HG03064 (cell line): Measurements from ENCODE around the gene STX2.

Experiments
- ATAC-seq: cut with Tn5 transposase; IDR thresholded peaks from one replicate; pipeline ENCODE4 v1.9.1; 2021; ENCODE audit warnings: low read depth; ENCODE audit not compliant: unreplicated experiment

STX2 gene

GRCh38 chr12:130831876-130832405 lies 7.1 kb downstream of the STX2 start:
- no peak for ATAC-seq

- no peak for ATAC-seq
Measured at GRCh38 chr12:130831246-130831645, 7.8 kb downstream of the STX2 start.

DNA sequence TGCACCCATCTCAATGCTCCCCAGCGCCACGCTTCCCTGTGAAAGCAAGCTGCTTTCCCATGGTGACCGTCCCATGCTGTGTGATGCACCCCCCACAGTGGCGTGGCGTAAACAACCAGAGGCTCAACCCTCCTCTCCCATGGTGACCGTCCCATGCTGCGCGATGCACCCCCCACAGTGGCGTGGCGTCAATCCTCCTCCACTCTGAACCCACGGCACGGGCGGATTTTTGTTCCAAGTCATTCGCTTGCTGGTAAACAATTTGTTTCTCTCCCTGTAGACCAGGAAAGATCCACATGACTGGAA lies 8.9 kb downstream of the STX2 start:
- no peak for ATAC-seq

DNA sequence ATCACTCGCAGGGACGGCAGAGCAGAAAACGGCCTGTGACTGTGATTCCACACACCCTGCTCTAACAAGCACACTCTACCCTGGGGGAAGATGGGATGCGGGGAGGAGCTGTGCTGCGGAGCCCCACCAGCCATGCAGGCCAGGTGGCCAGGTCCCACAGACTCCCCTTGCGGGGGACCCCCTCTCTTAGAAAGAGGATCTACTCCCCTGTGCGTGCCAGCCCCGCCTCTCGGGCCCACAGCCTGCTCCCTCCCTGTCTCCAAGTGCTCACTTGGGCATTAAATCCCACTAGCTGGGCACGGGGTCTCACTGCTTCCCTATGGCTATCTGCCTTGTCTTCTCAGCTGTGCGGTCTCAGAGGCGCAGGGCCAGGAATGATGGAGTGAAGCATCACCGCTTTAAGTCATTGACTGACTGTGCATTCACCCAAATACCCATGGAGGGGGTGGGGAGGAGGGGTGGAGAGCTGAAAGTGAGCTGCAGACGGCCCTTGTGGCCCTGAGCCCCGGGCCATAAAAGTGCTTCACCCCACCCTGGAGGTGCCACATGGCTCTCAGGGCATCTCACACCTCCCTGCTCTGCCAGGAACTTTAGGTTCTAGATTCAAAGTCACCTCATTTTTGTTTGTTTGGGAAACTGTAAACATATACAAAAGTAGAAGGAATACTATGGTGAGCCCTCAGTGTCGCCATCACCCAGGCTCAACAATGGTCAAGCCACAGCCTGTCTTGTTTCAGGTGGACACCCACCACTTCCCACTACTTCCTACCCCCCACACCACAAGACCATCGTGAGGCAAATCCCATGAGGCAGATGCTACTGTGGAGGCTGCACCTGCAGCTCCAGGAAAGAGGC lies 9.4 kb downstream of the STX2 start:
- no peak for ATAC-seq

DNA sequence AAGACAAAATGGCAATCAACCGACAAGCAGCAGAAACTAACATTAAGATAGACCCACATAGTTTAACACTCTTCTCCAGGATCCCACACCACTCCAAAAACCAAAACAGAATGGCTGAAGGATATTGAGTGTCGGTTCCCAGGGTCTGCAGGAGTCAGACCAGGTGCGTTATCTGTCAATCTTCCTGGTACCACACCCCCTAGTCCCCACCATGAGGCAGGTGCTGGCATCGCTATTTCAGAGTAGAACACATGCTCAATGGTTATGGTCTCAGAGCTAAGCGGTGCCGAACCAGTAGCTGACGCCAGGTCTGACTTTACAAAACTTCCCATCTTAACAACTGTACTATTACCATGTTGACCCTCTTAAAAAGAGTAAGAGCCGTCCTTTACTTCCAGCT lies 10.2 kb downstream of the STX2 start:
- ATAC-seq = no peak

GRCh38 chr12:130827432-130827831 lies 11.6 kb downstream of the STX2 start:
- no peak for ATAC-seq

- no peak for ATAC-seq
Measured at GRCh38 chr12:130826151-130826801, 12.8 kb downstream of the STX2 start.

- ATAC-seq = no peak
Measured at GRCh38 chr12:130825771-130826150, 13.3 kb downstream of the STX2 start.

- no peak for ATAC-seq
Measured at GRCh38 chr12:130819681-130820080, 19.4 kb downstream of the STX2 start.

GRCh38 chr12:130818635-130819576 lies 20.1 kb downstream of the STX2 start:
- ATAC-seq = peak; percentile 83

GRCh38 chr12:130818272-130818634 lies 20.8 kb downstream of the STX2 start:
- no peak for ATAC-seq

DNA sequence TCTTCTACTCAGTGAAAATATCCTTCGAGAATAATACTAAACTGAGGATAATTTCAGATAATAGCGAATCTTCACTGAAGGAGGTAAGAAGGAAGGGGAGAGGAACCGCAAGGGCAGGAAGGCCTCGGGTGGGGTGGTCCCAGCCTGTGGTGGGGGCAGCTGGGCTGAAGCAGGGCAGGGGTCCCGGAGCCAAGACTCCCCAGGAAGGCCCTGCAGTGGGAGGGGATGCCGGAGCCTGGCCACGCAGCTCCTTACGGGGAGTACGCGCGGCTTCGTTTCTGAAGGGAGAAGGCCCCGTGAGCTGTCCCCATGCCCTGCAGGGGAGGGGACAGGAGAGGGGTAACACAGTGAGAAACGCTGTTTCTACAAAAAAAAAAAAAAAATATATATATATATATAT lies 21.2 kb downstream of the STX2 start:
- ATAC-seq = no peak

DNA sequence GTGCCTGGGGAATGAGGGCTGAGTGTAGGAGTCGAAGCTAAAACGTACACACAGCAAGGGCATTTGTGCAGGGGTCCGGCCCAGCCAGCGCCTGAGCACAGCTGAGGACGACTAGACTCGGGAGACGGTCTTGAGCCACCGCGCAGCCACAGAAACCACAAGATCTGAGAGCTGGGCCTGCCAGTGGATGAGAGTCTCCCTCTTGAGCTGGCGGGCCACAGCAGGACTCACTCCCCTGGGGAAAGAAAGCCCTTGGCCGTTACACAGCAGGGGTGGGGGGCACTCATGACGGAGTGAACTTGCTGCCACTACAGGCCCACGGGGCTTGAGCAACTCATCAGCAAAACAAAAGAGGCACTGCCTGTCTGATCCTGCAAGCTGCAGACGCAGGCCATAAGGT lies 23.0 kb downstream of the STX2 start:
- no peak for ATAC-seq

DNA sequence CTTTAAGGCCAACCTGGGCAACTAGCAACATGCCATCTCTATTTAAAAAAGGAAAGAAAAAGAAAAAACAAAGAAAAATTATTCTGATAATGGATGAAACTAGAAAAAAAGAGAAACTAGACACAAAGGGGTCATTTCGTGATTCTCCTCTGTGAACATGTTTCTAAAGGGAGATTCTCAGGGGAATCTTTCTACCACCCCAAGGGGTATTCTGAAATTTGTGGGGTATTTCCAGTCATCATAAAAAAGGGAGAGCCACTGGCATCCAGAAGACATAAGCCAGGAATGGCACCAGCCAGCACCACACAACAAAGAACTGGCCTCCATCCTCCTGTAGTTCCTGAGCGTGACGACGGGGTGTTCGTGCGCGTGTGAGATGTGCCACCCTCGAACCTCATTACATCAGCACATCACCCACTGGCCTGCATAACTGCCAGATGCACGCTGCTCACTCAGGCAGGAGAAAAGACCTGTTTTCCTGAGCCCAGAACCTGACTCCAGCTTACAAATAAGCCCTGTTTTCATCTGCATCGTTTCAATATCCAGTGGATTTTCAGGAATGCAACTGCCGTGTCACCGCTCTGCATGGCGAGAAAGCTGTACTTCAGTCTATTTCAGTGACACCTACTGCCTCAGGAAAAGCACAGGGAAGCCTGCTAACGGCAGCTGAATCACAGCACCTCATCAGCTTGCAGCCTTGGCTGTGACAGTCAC lies 23.9 kb downstream of the STX2 start:
- no peak for ATAC-seq

- no peak for ATAC-seq
Measured at GRCh38 chr12:130813949-130814348, 25.1 kb downstream of the STX2 start.

GRCh38 chr12:130813436-130813835 lies 25.6 kb downstream of the STX2 start:
- no peak for ATAC-seq

DNA sequence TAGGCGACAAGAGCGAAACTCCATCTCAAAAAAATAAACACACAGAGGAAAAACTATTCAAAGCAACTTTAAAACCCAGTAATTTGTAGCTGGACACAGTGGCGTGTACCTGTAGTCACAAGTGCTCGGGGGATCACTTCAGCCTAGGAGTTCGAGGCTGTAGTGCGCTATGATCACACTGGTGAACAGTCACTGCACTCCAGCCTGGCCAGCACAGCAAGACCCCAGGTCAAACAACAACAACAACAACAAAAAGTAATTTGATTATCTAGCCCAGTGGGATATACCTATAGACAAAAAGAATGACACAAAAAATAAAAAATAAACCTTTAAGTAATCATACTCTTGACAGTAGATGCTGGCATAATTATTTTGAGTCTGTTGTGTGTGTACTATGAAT lies 29.3 kb downstream of the STX2 start:
- no peak for ATAC-seq

GRCh38 chr12:130807309-130807708 lies 31.7 kb downstream of the STX2 start:
- no peak for ATAC-seq

GRCh38 chr12:130806574-130806973 lies 32.5 kb downstream of the STX2 start:
- no peak for ATAC-seq

DNA sequence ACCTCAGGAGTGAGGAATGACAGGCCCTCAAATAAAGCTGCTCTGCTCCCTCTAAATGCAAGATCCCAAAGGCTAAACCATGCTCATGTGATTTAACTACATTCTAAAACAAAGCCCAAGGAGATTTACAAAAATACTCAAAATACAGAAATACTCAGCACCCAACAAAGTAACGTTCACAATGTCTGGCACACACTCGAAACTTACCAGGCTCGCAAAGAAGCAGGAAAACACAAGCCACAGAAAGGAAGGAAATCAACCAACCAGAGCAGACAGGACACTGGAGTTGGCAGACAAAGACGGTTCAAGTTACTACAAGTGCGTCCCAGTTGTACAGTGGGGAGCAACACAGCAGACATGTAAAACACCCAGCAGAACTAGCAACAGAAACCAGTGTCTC lies 33.4 kb downstream of the STX2 start:
- ATAC-seq = no peak
